GM19099 (cell line): ENCODE measurements around the gene GMPPA.

Source experiments
- POLR2A ChIP-seq: IDR thresholded peaks from 3 replicates; pipeline ENCODE4 v1.6.1; 2011; ENCODE audit warnings: low read depth; ENCODE audit not compliant: insufficient read length; ENCODE audit errors: extremely low read depth

GMPPA gene

DNA sequence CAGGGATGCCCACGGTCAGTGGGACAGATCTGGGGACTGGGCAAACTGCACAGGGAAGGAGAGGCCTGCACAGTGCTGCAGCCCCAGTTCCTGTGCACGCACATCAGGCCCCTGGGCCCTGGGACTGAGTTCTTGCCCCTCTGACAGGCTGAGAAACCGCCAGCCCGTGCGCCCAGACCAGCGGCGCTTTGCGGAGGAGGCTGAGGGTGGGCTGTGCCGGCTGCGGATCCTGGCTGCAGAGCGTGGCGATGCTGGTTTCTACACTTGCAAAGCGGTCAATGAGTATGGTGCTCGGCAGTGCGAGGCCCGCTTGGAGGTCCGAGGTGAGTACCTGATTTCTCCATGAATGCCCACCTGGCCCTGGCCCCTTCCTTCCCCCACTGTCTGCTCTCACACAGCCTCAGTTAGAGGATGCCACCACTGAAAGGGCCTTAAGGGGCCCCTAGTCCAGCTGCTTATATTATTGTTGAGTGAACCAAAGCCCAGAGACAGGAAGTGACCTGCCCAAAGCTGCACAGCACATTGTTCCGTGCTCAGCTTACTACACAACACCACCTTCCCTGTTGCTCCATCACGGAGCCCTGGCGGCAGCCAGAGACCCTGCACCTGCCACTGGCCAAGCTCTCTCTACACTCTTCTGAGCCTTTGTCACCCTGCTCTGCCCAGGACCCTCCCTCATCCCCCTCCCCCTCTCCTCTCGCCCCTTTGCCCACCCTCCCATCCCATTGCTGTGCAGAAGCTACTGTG, 34.2 kb upstream of the GMPPA start:
- TF ChIP-seq POLR2A: no peak

- TF ChIP-seq POLR2A: no peak
These were observed 32.8 kb upstream of the GMPPA start for GRCh38 chr2:219465659-219466561.

DNA sequence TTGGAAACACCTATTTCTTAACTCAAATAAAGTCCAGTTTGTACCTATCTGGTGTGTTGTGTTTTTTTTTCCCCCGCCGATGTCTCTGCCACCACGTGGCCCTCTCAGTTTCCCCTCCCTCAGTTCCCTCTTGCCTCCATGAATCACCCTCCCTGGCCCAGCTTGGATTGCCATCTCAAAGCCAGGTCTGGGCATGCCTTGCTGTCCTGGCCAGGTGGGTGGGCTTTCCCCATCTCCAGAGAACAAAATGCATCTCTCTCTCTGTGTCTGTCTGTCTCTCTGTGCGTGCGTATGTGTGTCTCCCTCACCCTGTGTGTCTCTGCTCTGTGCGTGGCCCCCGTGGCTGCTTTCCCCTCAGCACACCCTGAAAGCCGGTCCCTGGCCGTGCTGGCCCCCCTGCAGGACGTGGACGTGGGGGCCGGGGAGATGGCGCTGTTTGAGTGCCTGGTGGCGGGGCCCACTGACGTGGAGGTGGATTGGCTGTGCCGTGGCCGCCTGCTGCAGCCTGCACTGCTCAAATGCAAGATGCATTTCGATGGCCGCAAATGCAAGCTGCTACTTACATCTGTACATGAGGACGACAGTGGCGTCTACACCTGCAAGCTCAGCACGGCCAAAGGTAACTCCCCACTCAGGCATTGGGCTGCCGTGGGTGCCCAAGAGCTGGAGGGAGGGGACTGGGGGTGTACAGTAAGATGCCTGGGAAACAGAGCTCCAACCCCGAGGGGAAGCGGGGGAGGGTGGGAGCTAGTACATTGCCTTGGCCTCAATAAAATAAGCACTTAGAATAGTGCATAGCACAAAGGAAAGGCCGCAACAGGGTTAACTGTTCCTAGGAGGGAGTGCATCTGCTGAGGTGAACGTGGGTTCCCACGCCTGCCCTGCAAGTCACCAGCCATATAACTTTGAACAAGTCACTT, 31.6 kb upstream of the GMPPA start:
- no peak for TF ChIP-seq POLR2A

- TF ChIP-seq POLR2A: no peak
These were observed 31.0 kb upstream of the GMPPA start for GRCh38 chr2:219467736-219468075.

GRCh38 chr2:219468410-219469185, 30.1 kb upstream of the GMPPA start:
- no peak for TF ChIP-seq POLR2A

GRCh38 chr2:219469186-219469724, 29.4 kb upstream of the GMPPA start:
- TF ChIP-seq POLR2A: no peak

DNA sequence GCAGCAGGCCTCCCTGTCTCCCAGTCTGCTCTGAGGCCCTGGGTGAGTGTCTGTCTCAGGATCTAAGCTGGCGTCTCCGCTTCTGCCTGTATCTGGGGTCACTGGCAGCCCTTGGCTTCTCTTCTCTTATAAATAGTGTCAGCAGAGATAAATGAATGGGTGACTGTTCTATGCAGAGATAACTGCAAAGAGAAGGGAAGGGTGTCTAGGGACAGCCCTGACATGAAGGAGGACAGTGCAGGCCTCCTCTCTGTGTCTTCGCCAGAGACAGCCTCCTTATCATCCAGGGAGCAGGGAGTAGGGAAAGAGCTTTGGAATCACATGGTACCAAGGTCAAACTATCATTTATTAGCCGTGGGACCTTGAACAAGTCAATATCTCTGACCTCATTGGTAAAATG, 28.3 kb upstream of the GMPPA start:
- TF ChIP-seq POLR2A: no peak

GRCh38 chr2:219471476-219472371, 27.0 kb upstream of the GMPPA start:
- no peak for TF ChIP-seq POLR2A

DNA sequence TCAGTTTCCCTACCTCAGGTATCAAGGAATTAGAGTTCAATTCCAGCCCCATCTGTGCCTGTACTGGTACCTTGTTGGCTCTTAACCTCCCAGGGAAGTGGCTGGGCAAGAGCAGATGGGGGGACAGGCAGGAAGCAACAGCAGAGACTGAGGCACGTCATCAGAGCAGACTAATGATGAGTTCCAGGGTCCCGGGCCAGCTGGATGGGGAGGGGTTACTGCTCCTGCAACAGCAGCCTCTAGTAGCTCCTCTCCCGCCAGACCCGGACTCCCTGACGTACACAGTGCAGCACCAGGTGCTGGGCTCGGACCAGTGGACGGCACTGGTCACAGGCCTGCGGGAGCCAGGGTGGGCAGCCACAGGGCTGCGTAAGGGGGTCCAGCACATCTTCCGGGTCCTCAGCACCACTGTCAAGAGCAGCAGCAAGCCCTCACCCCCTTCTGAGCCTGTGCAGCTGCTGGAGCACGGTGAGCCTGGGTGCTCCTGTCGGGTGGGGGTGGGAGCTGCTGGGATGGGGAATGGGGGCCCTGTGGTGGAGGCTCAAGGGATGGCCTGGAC, 26.0 kb upstream of the GMPPA start:
- no peak for TF ChIP-seq POLR2A

DNA sequence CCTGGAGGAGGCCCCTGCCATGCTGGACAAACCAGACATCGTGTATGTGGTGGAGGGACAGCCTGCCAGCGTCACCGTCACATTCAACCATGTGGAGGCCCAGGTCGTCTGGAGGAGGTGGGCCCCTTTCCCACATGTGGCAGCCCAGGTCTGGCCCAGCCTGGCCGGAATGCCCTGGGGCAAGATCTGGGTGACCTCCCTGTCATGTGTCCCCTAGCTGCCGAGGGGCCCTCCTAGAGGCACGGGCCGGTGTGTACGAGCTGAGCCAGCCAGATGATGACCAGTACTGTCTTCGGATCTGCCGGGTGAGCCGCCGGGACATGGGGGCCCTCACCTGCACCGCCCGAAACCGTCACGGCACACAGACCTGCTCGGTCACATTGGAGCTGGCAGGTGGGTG, 25.2 kb upstream of the GMPPA start:
- TF ChIP-seq POLR2A: no peak

GRCh38 chr2:219474285-219475060, 24.2 kb upstream of the GMPPA start:
- TF ChIP-seq POLR2A: no peak

DNA sequence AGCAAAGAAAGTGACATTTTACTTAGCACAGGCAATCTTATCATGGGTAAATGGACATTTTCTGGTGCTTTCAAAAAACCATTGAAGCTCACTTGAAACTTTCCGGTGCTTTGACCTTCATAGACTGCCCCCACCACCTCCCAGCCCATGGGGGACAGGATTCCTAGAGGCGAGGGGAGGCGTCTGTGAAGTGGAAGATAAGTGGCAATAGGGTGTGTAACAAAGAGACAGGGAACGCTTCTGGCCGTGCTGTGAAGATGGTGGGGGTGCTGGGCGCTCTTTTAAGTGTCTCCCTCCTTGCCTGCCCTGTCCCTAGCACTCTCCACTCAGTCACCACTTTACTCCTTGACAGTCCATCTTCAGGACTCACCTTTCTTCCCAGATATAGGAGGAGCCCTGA, 23.4 kb upstream of the GMPPA start:
- no peak for TF ChIP-seq POLR2A
